Measurements from ENCODE around the gene CYCS.
A peak's percentile ranks its signal among the peaks of the same experiment; 100 is the strongest.

The CYCS gene

GRCh38 chr7:25098096-25099046 is 26.7 kb downstream of the CYCS start:
- TF ChIP-seq, protein P1, sequence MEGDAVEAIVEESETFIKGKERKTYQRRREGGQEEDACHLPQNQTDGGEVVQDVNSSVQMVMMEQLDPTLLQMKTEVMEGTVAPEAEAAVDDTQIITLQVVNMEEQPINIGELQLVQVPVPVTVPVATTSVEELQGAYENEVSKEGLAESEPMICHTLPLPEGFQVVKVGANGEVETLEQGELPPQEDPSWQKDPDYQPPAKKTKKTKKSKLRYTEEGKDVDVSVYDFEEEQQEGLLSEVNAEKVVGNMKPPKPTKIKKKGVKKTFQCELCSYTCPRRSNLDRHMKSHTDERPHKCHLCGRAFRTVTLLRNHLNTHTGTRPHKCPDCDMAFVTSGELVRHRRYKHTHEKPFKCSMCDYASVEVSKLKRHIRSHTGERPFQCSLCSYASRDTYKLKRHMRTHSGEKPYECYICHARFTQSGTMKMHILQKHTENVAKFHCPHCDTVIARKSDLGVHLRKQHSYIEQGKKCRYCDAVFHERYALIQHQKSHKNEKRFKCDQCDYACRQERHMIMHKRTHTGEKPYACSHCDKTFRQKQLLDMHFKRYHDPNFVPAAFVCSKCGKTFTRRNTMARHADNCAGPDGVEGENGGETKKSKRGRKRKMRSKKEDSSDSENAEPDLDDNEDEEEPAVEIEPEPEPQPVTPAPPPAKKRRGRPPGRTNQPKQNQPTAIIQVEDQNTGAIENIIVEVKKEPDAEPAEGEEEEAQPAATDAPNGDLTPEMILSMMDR (IDR thresholded peaks at IDR 0.05), result peak; percentile 96

- TF ChIP-seq, protein P1 (IDR thresholded peaks at IDR 0.05), result no peak
Observed at GRCh38 chr7:25095516-25096345, 29.3 kb downstream of the CYCS start.

DNA sequence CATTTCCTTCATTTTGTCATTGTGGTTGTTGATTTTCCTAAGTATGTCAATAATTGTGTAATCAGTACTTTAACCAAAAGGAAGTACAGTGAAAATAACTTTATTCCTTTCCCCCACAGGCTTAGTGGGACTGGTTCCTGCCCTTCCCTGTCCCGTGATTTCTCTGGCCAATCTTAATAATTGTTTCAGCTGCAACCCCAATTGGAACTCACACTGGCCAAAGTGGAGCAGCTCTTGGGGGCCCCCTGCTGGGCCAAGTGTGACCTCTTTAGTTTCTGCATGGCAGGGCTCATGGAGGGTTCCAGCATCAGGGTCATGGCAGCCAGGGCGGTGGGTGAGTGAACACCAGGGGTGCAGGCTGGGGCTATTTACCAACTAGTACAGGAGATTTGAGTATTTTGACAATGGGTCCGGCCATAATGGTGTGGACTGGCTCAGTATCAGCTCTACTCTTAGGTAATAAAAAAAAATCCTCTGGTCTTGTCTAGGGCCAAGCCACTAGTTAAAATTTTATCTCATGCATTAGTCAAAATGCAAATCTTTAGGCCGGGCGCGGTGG is 31.7 kb downstream of the CYCS start:
- TF ChIP-seq, protein P1 (IDR thresholded peaks at IDR 0.05), result peak; percentile 88

- TF ChIP-seq, protein P1 (IDR thresholded peaks at IDR 0.05), result no peak
Observed at GRCh38 chr7:25091779-25092178, 33.3 kb downstream of the CYCS start.

DNA sequence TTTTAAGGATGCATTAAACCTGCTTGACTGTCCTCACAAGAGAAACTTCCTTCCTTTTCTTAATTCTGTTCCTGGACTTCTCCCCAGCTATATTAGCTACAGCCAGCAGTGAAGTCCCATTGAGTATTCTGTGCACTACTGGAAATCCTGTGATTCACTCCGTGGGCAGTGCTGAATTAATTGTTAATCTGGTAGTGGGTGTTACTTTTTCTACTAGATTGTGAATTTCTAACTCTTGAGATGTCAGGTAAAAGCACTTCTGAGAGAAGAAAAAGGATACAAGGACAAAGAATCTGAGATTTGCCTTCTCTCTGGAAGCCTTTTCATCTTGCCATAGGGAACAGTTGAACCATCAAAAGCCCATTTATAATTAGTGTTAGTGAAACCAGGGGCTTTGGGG is 33.9 kb downstream of the CYCS start:
- TF ChIP-seq, protein P1 (IDR thresholded peaks at IDR 0.05), result no peak

GRCh38 chr7:25090374-25090773 is 34.7 kb downstream of the CYCS start:
- TF ChIP-seq, protein P1 (IDR thresholded peaks at IDR 0.05), result no peak

- TF ChIP-seq, protein P1 (IDR thresholded peaks at IDR 0.05), result no peak
Observed at GRCh38 chr7:25087855-25088254, 37.2 kb downstream of the CYCS start.

Data from LNCAP (cell line).